ENCODE measurements around the gene RPS6KA5.

- TF ChIP-seq CTCF (IDR thresholded peaks at IDR 0.05 in 4 of 5, conservative IDR thresholded peaks at IDR 0.05 in 1 of 5) (no peak), POLR2A (IDR thresholded peaks at IDR 0.05) (no peak)
Measured at GRCh38 chr14:90848944-90849731, 211.3 kb downstream of the RPS6KA5 start.

All from gastrocnemius medialis (tissue), 4 donors.